HCT116 (cell line): Measurements from ENCODE around the gene PLA2G15. TPM values are rescaled to one million over a fixed set of nuclear protein-coding genes. Genes with fewer than 3 reads are reported as not detected.

Source experiments
- ATAC-seq: fragments of 200-7000 bp; cut with Tn5 transposase; 2 replicates; pipeline ENCODE4 v1.9.1; 2020; ENCODE audit warnings: mild to moderate bottlenecking, moderate library complexity
- BruUV-seq: library from RNA; stranded (reverse); fragments of 400-500 nt; replicated peaks from 2 replicates; lab custom pipeline; 2021; lab: Mats Ljungman, UMichigan
- CTCF ChIA-PET: fragments of 300-600 bp; sonication (Branson Sonifier 250); formaldehyde crosslinking; loops from one replicate; lab custom pipeline; 2021; ENCODE audit warnings: antibody characterized with exemption; lab: Charles Lee
- POLR2A ChIA-PET: fragments of 300-600, 350-600 bp; sonication (Branson Sonifier 250); formaldehyde crosslinking; loops from one replicate; lab custom pipeline; 2021; ENCODE audit warnings: antibody characterized with exemption; lab: Charles Lee
- RAD21 ChIA-PET, 2 experiments: fragments of 300-600 bp; sonication (Branson Sonifier 250); formaldehyde crosslinking; loops; one replicate each; lab custom pipeline; 2023; ENCODE audit warnings: low total read pairs in 2 of 2; ENCODE audit not compliant: uncharacterized antibody in 2 of 2, unreplicated experiment in 2 of 2, low non-redundant PET in 1 of 2; lab: Charles Lee
- DNase-seq: peaks from one replicate; pipeline ENCODE4 v3.0.0-alpha.2; 2010; ENCODE audit warnings: low read depth, low spot score
- H2AFZ ChIP-seq: fragments of 200-600 bp; shearing (Covaris generic), sonication (generic); 2 replicates; pipeline ENCODE4 v1.6.1; 2017; ENCODE audit warnings: low read depth, mixed run types, mixed read lengths, antibody characterized with exemption, low read length; ENCODE audit not compliant: poor library complexity, severe bottlenecking
- H3K27ac ChIP-seq: 2 replicates; pipeline ENCODE4 v1.5.1; 2012; ENCODE audit warnings: low read depth, low read length
- H3K27me3 ChIP-seq: fragments of 200-600 bp; sonication (generic); 2 replicates; pipeline ENCODE4 v1.6.1; 2016; ENCODE audit warnings: mixed run types, low read length, mixed read lengths; ENCODE audit not compliant: insufficient read depth
- H3K36me3 ChIP-seq, 2 experiments: fragments of 200-500 bp in 1 of 2; fragments of 200-600 bp in 1 of 2; sonication (Bioruptor generic) in 1 of 2; sonication (generic) in 1 of 2; 2 replicates each; pipeline versions ENCODE4 v1.5.1 to v1.6.1; 2014 to 2016; ENCODE audit warnings: low read length in 2 of 2, inconsistent platforms in 1 of 2, mixed read lengths in 1 of 2, mixed run types in 1 of 2; ENCODE audit not compliant: insufficient read depth in 2 of 2, control insufficient read depth in 1 of 2
- H3K4me1 ChIP-seq, 2 experiments: fragments of 200-600 bp in 1 of 2; sonication (generic) in 1 of 2; 2 replicates each; pipeline versions ENCODE4 v1.5.1 to v1.6.1; 2012 to 2017; ENCODE audit warnings: low read length in 2 of 2, inconsistent platforms in 1 of 2, mild to moderate bottlenecking in 1 of 2, mixed read lengths in 1 of 2, mixed run types in 1 of 2, moderate library complexity in 1 of 2; ENCODE audit not compliant: insufficient read depth in 2 of 2, control insufficient read depth in 1 of 2
- H3K4me2 ChIP-seq: fragments of 200-600 bp; sonication (generic); 2 replicates; pipeline ENCODE4 v1.6.1; 2017; ENCODE audit warnings: mixed run types, low read length, mixed read lengths
- H3K4me3 ChIP-seq, 2 experiments: fragments of 200-600 bp in 1 of 2; sonication (generic) in 1 of 2; replicated peaks in 1 of 2; 2 replicates each; pipeline ENCODE4 v1.5.1; 2011 to 2016; ENCODE audit warnings: low read length in 2 of 2, control low read depth in 1 of 2, low read depth in 1 of 2, mild to moderate bottlenecking in 1 of 2, mixed read lengths in 1 of 2, mixed run types in 1 of 2
- H3K79me2 ChIP-seq: fragments of 200-600 bp; sonication (generic); 2 replicates; pipeline ENCODE4 v1.6.1; 2017; ENCODE audit warnings: mild to moderate bottlenecking, mixed run types, low read length, moderate library complexity, mixed read lengths; ENCODE audit not compliant: insufficient read depth
- H3K9ac ChIP-seq: fragments of 200-600 bp; sonication (generic); 2 replicates; pipeline ENCODE4 v1.6.1; 2016; ENCODE audit warnings: low read length, mixed read lengths
- H3K9me2 ChIP-seq: fragments of 200-600 bp; sonication (generic), shearing (Covaris generic); 2 replicates; pipeline ENCODE4 v1.6.1; 2017; ENCODE audit warnings: mixed run types, mild to moderate bottlenecking, moderate library complexity; ENCODE audit not compliant: insufficient read depth
- H3K9me3 ChIP-seq, 2 experiments: fragments of 200-500 bp in 1 of 2; fragments of 200-600 bp in 1 of 2; sonication (Bioruptor generic) in 1 of 2; sonication (generic) in 1 of 2; 2 replicates each; pipeline ENCODE4 v1.6.1; 2014 to 2017; ENCODE audit warnings: low read length in 2 of 2, mixed read lengths in 2 of 2, inconsistent platforms in 1 of 2, low read depth in 1 of 2, mild to moderate bottlenecking in 1 of 2, mixed run types in 1 of 2, moderate library complexity in 1 of 2; ENCODE audit not compliant: control insufficient read depth in 1 of 2, insufficient read depth in 1 of 2
- H4K20me1 ChIP-seq: fragments of 200-600 bp; sonication (generic), shearing (Covaris generic); 2 replicates; pipeline ENCODE4 v1.6.1; 2017; ENCODE audit warnings: mixed run types, mild to moderate bottlenecking, moderate library complexity; ENCODE audit not compliant: insufficient read depth
- CEBPB ChIP-seq: IDR thresholded peaks from 2 replicates; pipeline ENCODE4 v1.6.1; 2012; ENCODE audit warnings: low read depth
- EGR1 ChIP-seq: IDR thresholded peaks from 2 replicates; pipeline ENCODE4 v1.6.1; 2012; ENCODE audit warnings: low read depth
- ELF1 ChIP-seq: IDR thresholded peaks from 2 replicates; pipeline ENCODE4 v1.6.1; 2012; ENCODE audit warnings: low read depth, borderline replicate concordance
- FOSL1 ChIP-seq: IDR thresholded peaks from 2 replicates; pipeline ENCODE4 v1.6.1; 2012; ENCODE audit warnings: low read depth
- JUND ChIP-seq: IDR thresholded peaks from 2 replicates; pipeline ENCODE4 v1.6.1; 2012
- RAD21 ChIP-seq: IDR thresholded peaks from 2 replicates; pipeline ENCODE4 v1.6.1; 2012; ENCODE audit warnings: low read depth, mild to moderate bottlenecking
- SP1 ChIP-seq: IDR thresholded peaks from 2 replicates; pipeline ENCODE4 v1.6.1; 2012; ENCODE audit warnings: low read depth
- intact Hi-C: fragments of 100-400 bp; cut with micrococcal nuclease; formaldehyde crosslinking; loops from 2 replicates; pipeline ENCODE4 v1.10.0; 2022
- total RNA-seq: library from RNA; stranded (reverse); gene quantifications from one replicate; pipeline ENCODE4 v1.2.1, GENCODE V29; 2021; ENCODE audit not compliant: unreplicated experiment
- TF ChIP-seq, protein P1 (sequence below): IDR thresholded peaks from 2 replicates; pipeline ENCODE4 v1.6.1; 2011; ENCODE audit warnings: mild to moderate bottlenecking, low read length, moderate library complexity; ENCODE audit not compliant: insufficient replicate concordance; ENCODE audit errors: extremely low read depth

PLA2G15 gene
- total RNA-seq, 1 experiment from 2014 or later = 7.5 TPM

GRCh38 chr16:68206245-68206644 lies 38.9 kb upstream of the PLA2G15 start (continued):
- TF ChIP-seq, protein P1, sequence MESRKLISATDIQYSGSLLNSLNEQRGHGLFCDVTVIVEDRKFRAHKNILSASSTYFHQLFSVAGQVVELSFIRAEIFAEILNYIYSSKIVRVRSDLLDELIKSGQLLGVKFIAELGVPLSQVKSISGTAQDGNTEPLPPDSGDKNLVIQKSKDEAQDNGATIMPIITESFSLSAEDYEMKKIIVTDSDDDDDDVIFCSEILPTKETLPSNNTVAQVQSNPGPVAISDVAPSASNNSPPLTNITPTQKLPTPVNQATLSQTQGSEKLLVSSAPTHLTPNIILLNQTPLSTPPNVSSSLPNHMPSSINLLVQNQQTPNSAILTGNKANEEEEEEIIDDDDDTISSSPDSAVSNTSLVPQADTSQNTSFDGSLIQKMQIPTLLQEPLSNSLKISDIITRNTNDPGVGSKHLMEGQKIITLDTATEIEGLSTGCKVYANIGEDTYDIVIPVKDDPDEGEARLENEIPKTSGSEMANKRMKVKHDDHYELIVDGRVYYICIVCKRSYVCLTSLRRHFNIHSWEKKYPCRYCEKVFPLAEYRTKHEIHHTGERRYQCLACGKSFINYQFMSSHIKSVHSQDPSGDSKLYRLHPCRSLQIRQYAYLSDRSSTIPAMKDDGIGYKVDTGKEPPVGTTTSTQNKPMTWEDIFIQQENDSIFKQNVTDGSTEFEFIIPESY = no peak
- TF ChIP-seq JUND (no peak), FOSL1 (no peak), EGR1 (no peak), CEBPB (no peak)
- TF ChIP-seq, all 23 proteins: peak for 0

GRCh38 chr16:68214726-68215125 lies 30.4 kb upstream of the PLA2G15 start:
- no peak for ATAC-seq
- RAD21 ChIA-PET = no interaction called here
- Histone ChIP-seq H3K27me3 (no peaks in the 10 kb centered on the region), H3K4me3 (no peak overlapping the region), H4K20me1 (no peaks in the 10 kb centered on the region), H3K79me2 (no peaks in the 10 kb centered on the region), H3K9me2 (no peaks in the 10 kb centered on the region), H3K36me3 (no peaks in the 10 kb centered on the region), H3K4me1 (no peaks in the 10 kb centered on the region), H3K9me3 (no peaks in the 10 kb centered on the region), H2AFZ (no peak overlapping the region), H3K9ac (no peak overlapping the region), H3K27ac (no peak overlapping the region), H3K4me2 (no peak overlapping the region)
- intact Hi-C loops = no loop called here
- CTCF ChIA-PET = no interaction called here
- DNase-seq = no peak
- no peak for TF ChIP-seq SP1
- no peak for TF ChIP-seq ELF1
- TF ChIP-seq EGR1 = no peak
- TF ChIP-seq RAD21 = no peak
- BruUV-seq = no TSS peak
- POLR2A ChIA-PET = interaction anchor here (0.6 kb wide), 1 partner anchor 12 kb away, joined by 6 read pairs; no protein-coding TSS in a partner anchor
